ENCODE data around the gene GLDC. TPM values are rescaled to one million over a fixed set of nuclear protein-coding genes. Genes with fewer than 3 reads are reported as not detected.

The GLDC gene
- total RNA-seq, 1 donor = 0.72 TPM

GRCh38 chr9:6557883-6558616 is 87.5 kb downstream of the GLDC start:
- Histone ChIP-seq H3K4me3 (ENCODE audit: insufficient read depth, low read length) (no peak overlapping the region), H3K4me2 (ENCODE audit: insufficient read depth, low read length) (no peak overlapping the region), H3K36me3 (ENCODE audit: insufficient read depth, low read length) (no peaks in the 10 kb centered on the region), H2AFZ (ENCODE audit: low read length) (no peak overlapping the region), H3K4me1 (ENCODE audit: insufficient read depth, low read length) (peaks cover 6% of the 10 kb centered on the region), H3K27ac (ENCODE audit: low read depth, low read length) (no peak overlapping the region), H3K79me2 (ENCODE audit: insufficient read depth, low read length) (no peaks in the 10 kb centered on the region), H3K27me3 (ENCODE audit: insufficient read depth, low read length) (no peaks in the 10 kb centered on the region), H4K20me1 (ENCODE audit: insufficient read depth, low read length) (no peaks in the 10 kb centered on the region), H3K9me3 (ENCODE audit: low read depth, low read length) (no peaks in the 10 kb centered on the region)
- no peak for DNase-seq (ENCODE audit: insufficient read length, low spot score, missing footprints)
- TF ChIP-seq CTCF (IDR thresholded peaks at IDR 0.05; ENCODE audit: extremely low read depth, low read depth, low read length) = no peak

- Histone ChIP-seq H3K27ac (ENCODE audit: low read depth, low read length) (no peak overlapping the region), H4K20me1 (ENCODE audit: insufficient read depth, low read length) (no peaks in the 10 kb centered on the region), H3K4me2 (ENCODE audit: insufficient read depth, low read length) (no peak overlapping the region), H3K27me3 (ENCODE audit: insufficient read depth, low read length) (no peaks in the 10 kb centered on the region), H3K36me3 (ENCODE audit: insufficient read depth, low read length) (no peaks in the 10 kb centered on the region), H3K79me2 (ENCODE audit: insufficient read depth, low read length) (no peaks in the 10 kb centered on the region), H3K9me3 (ENCODE audit: low read depth, low read length) (no peaks in the 10 kb centered on the region), H3K4me1 (ENCODE audit: insufficient read depth, low read length) (peaks cover 19% of the 10 kb centered on the region), H2AFZ (ENCODE audit: low read length) (no peak overlapping the region), H3K4me3 (ENCODE audit: insufficient read depth, low read length) (no peak overlapping the region)
- TF ChIP-seq CTCF (IDR thresholded peaks at IDR 0.05; ENCODE audit: extremely low read depth, low read depth, low read length) = no peak
- DNase-seq (ENCODE audit: insufficient read length, low spot score, missing footprints) = no peak
Observed at GRCh38 chr9:6553866-6554265, 91.7 kb downstream of the GLDC start.

- no peaks in the 10 kb centered on the region for H4K20me1 ChIP-seq (ENCODE audit: insufficient read depth, low read length)
- DNase-seq (ENCODE audit: insufficient read length, low spot score, missing footprints) = peak; percentile 84
- H3K27me3 ChIP-seq (ENCODE audit: insufficient read depth, low read length) = no peaks in the 10 kb centered on the region
- H3K36me3 ChIP-seq (ENCODE audit: insufficient read depth, low read length) = no peaks in the 10 kb centered on the region
- no peaks in the 10 kb centered on the region for H3K79me2 ChIP-seq (ENCODE audit: insufficient read depth, low read length)
- H2AFZ ChIP-seq (ENCODE audit: low read length) = peak overlapping the region; percentile 92
- H3K27ac ChIP-seq (ENCODE audit: low read depth, low read length) = peak overlapping the region; percentile 72
- H3K4me1 ChIP-seq (ENCODE audit: insufficient read depth, low read length) = peaks cover 19% of the 10 kb centered on the region
- no peaks in the 10 kb centered on the region for H3K9me3 ChIP-seq (ENCODE audit: low read depth, low read length)
- H3K4me3 ChIP-seq (ENCODE audit: insufficient read depth, low read length) = peak overlapping the region; percentile 47
- no peak for TF ChIP-seq CTCF (IDR thresholded peaks at IDR 0.05; ENCODE audit: extremely low read depth, low read depth, low read length)
- peak overlapping the region; percentile 78 for H3K4me2 ChIP-seq (ENCODE audit: insufficient read depth, low read length)
Observed at GRCh38 chr9:6552498-6553121, 92.9 kb downstream of the GLDC start.

GRCh38 chr9:6552033-6552432 is 93.5 kb downstream of the GLDC start:
- Histone ChIP-seq H3K36me3 (ENCODE audit: insufficient read depth, low read length) (no peaks in the 10 kb centered on the region), H3K4me2 (ENCODE audit: insufficient read depth, low read length) (peak overlapping the region; percentile 78), H3K27me3 (ENCODE audit: insufficient read depth, low read length) (no peaks in the 10 kb centered on the region), H3K27ac (ENCODE audit: low read depth, low read length) (peak overlapping the region; percentile 72), H3K79me2 (ENCODE audit: insufficient read depth, low read length) (no peaks in the 10 kb centered on the region), H2AFZ (ENCODE audit: low read length) (peak overlapping the region; percentile 92), H4K20me1 (ENCODE audit: insufficient read depth, low read length) (no peaks in the 10 kb centered on the region), H3K9me3 (ENCODE audit: low read depth, low read length) (no peaks in the 10 kb centered on the region), H3K4me3 (ENCODE audit: insufficient read depth, low read length) (peak overlapping the region; percentile 47), H3K4me1 (ENCODE audit: insufficient read depth, low read length) (peaks cover 19% of the 10 kb centered on the region)
- no peak for DNase-seq (ENCODE audit: insufficient read length, low spot score, missing footprints)
- peak; percentile 16 for TF ChIP-seq CTCF (IDR thresholded peaks at IDR 0.05; ENCODE audit: extremely low read depth, low read depth, low read length)
